ENCODE results near the gene UROC1.

The UROC1 gene

DNA sequence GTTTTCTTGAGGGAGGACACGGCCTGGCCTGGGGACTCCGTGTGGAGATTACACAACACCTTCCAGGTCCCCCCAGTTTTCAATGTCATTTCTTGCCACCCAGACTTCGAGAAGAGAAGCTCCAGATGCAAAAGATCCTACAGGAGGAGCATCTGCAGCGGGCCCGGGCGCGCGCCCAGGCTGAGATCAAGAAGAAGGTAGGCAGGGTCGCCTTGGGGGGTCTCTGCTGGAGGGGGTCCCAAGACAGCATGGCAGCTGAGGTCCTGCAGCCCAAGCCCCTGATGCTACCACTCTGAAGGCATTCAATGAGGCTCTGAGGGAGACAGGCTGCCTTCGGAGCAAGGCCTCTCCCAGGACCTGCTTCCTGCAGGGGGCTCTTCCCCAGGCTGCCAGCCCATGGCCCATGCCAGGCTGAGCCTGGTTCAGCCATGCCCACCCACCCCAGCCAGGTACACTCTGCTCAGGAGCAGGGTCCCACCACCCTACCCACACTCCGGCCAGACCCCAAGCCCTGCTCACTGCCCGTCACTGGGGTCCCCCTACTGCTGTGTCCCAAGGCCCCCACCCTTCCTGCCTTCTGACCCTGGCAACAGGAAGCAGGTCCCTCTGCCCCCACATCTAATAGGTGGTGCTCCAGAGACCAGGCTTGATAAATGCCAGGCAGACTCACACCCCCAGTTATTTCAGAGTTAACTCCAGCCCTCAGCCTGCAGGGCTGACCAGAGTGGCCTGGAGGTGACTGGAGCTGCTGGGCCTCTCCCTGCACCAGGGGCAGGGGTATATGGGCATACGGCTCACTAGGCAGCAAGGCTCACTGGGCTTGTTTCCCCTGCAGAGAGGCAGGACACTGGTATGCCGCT is 81.9 kb downstream of the UROC1 start:
- Mint-ChIP-seq H3K36me3 (peaks cover 34% of the 10 kb centered on the region), H3K4me3 (no peak overlapping the region), H3K9me3 (no peaks in the 10 kb centered on the region), H3K4me1 (no peaks in the 10 kb centered on the region), H3K27ac (peak overlapping the region; percentile 71)
- DNase-seq (ENCODE audit: low spot score in 2 of 2) (no peak), ATAC-seq (no peak)

GRCh38 chr3:126434931-126435411 is 82.6 kb downstream of the UROC1 start:
- Mint-ChIP-seq H3K4me1 (no peaks in the 10 kb centered on the region), H3K9me3 (no peaks in the 10 kb centered on the region), H3K4me3 (no peak overlapping the region), H3K27ac (peak overlapping the region; percentile 38), H3K36me3 (peaks cover 33% of the 10 kb centered on the region)
- DNase-seq (ENCODE audit: low spot score in 2 of 2) (no peak), ATAC-seq (no peak)

DNA sequence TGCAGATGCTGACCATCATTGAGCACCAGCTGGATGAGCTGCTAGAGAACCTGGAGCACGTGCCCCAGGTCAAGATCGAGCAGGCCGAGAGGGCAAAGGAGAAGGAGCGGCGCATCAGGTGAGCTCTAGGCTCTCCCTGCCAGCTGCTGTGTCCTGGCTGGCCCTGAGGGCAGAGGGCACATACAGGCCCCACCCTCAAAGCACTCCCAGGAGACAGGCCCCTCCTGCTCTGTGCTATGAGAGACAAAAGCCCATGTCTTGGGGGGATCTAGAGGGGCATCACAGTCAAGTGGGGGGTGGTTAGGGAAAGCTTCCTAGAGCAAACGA is 83.3 kb downstream of the UROC1 start:
- H3K36me3 Mint-ChIP-seq, result peaks cover 29% of the 10 kb centered on the region
- H3K9me3 Mint-ChIP-seq, result no peaks in the 10 kb centered on the region
- ATAC-seq (no peak), DNase-seq (ENCODE audit: low spot score in 2 of 2) (no peak)
- H3K4me3 Mint-ChIP-seq, result no peak overlapping the region
- H3K27ac Mint-ChIP-seq, result peak overlapping the region; percentile 38
- H3K4me1 Mint-ChIP-seq, result no peaks in the 10 kb centered on the region

GRCh38 chr3:126433496-126434263 is 83.9 kb downstream of the UROC1 start:
- Mint-ChIP-seq H3K4me1 (no peaks in the 10 kb centered on the region), H3K36me3 (peaks cover 23% of the 10 kb centered on the region), H3K4me3 (no peak overlapping the region), H3K27ac (peak overlapping the region; percentile 38), H3K9me3 (no peaks in the 10 kb centered on the region)
- ATAC-seq, result no peak
- no peak for DNase-seq (ENCODE audit: low spot score in 2 of 2)

- Mint-ChIP-seq H3K27ac (peak overlapping the region; percentile 26), H3K4me1 (no peaks in the 10 kb centered on the region), H3K4me3 (no peak overlapping the region), H3K36me3 (peaks cover 18% of the 10 kb centered on the region), H3K9me3 (no peaks in the 10 kb centered on the region)
- ATAC-seq, result no peak
- DNase-seq (ENCODE audit: low spot score in 2 of 2), result no peak
These were observed 84.5 kb downstream of the UROC1 start for GRCh38 chr3:126433105-126433430.

GRCh38 chr3:126432361-126433104 is 85.0 kb downstream of the UROC1 start:
- no peak for ATAC-seq
- DNase-seq (ENCODE audit: low spot score in 2 of 2), result no peak
- Mint-ChIP-seq H3K4me3 (no peak overlapping the region), H3K36me3 (peaks cover 13% of the 10 kb centered on the region), H3K9me3 (peaks cover 2% of the 10 kb centered on the region), H3K4me1 (no peaks in the 10 kb centered on the region), H3K27ac (no peak overlapping the region)
